Ishikawa (cell line): ENCODE results near the gene GPC6.

Experiments
- CEBPB ChIP-seq: IDR thresholded peaks from 2 replicates; pipeline ENCODE4 v1.6.1; 2012
- CREB1 ChIP-seq: IDR thresholded peaks from 2 replicates; pipeline ENCODE4 v1.6.1; 2012; ENCODE audit warnings: low read depth
- EGR1 ChIP-seq: IDR thresholded peaks from 2 replicates; pipeline ENCODE4 v1.6.1; 2012
- EP300 ChIP-seq: IDR thresholded peaks from 2 replicates; pipeline ENCODE4 v1.6.1; 2012; ENCODE audit warnings: borderline replicate concordance
- FOXM1 ChIP-seq: IDR thresholded peaks from 2 replicates; pipeline ENCODE4 v1.6.1; 2012; ENCODE audit warnings: low read depth, borderline replicate concordance
- MAX ChIP-seq: IDR thresholded peaks from 2 replicates; pipeline ENCODE4 v1.6.1; 2012
- NFIC ChIP-seq: IDR thresholded peaks from 2 replicates; pipeline ENCODE4 v1.6.1; 2012
- RAD21 ChIP-seq: IDR thresholded peaks from 2 replicates; pipeline ENCODE4 v1.6.1; 2012; ENCODE audit warnings: low read depth
- REST ChIP-seq: IDR thresholded peaks from 2 replicates; pipeline ENCODE4 v1.6.1; 2012; ENCODE audit warnings: low read depth, mild to moderate bottlenecking
- TAF1 ChIP-seq: IDR thresholded peaks from 2 replicates; pipeline ENCODE4 v1.6.1; 2012; ENCODE audit warnings: low read depth, mild to moderate bottlenecking
- TCF12 ChIP-seq: IDR thresholded peaks from 2 replicates; pipeline ENCODE4 v1.6.1; 2012; ENCODE audit warnings: low read depth
- TEAD4 ChIP-seq: IDR thresholded peaks from 2 replicates; pipeline ENCODE4 v1.6.1; 2012
- USF1 ChIP-seq: IDR thresholded peaks from 2 replicates; pipeline ENCODE4 v1.6.1; 2012
- YY1 ChIP-seq: IDR thresholded peaks from 2 replicates; pipeline ENCODE4 v1.6.1; 2012; ENCODE audit warnings: low read depth
- ZBTB7A ChIP-seq: IDR thresholded peaks from 2 replicates; pipeline ENCODE4 v1.6.1; 2012; ENCODE audit warnings: low read depth

Gene GPC6

GRCh38 chr13:93279982-93280381 is 53.4 kb downstream of the GPC6 start:
- TF ChIP-seq EP300, result no peak
- no peak for TF ChIP-seq TCF12
- no peak for TF ChIP-seq RAD21
- no peak for TF ChIP-seq NFIC
- TF ChIP-seq CEBPB, result no peak
- no peak for TF ChIP-seq TAF1
- TF ChIP-seq YY1, result no peak
- no peak for TF ChIP-seq EGR1
- TF ChIP-seq REST, result no peak
- TF ChIP-seq MAX, result no peak
- no peak for TF ChIP-seq ZBTB7A
- no peak for TF ChIP-seq FOXM1
- no peak for TF ChIP-seq TEAD4
- no peak for TF ChIP-seq USF1
- no peak for TF ChIP-seq CREB1

- TF ChIP-seq FOXM1 (no peak), RAD21 (no peak), YY1 (no peak), ZBTB7A (no peak), REST (no peak), TEAD4 (no peak), EP300 (no peak), CEBPB (no peak), EGR1 (no peak), TCF12 (no peak), TAF1 (no peak), MAX (no peak), CREB1 (no peak), USF1 (no peak), NFIC (no peak)
Observed at GRCh38 chr13:93280688-93281087, 54.1 kb downstream of the GPC6 start.

- TF ChIP-seq FOXM1 (no peak), CREB1 (no peak), MAX (no peak), NFIC (no peak), TCF12 (no peak), REST (no peak), YY1 (no peak), CEBPB (no peak), EP300 (no peak), TEAD4 (no peak)
Observed at GRCh38 chr13:93283255-93283654, 56.6 kb downstream of the GPC6 start.

- TF ChIP-seq FOXM1 (no peak), REST (no peak), TAF1 (no peak), YY1 (no peak), NFIC (no peak), CEBPB (no peak), MAX (no peak), RAD21 (no peak), TCF12 (no peak), EGR1 (no peak), ZBTB7A (no peak), TEAD4 (no peak), EP300 (no peak)
Observed at GRCh38 chr13:93284064-93284463, 57.5 kb downstream of the GPC6 start.
